ENCODE results near the gene TNRC6C. TPM values are rescaled to one million over a fixed set of nuclear protein-coding genes. Genes with fewer than 3 reads are reported as not detected.

Gene TNRC6C
- total RNA-seq, 1 donor from 2014 or later = 24.6 TPM

DNA sequence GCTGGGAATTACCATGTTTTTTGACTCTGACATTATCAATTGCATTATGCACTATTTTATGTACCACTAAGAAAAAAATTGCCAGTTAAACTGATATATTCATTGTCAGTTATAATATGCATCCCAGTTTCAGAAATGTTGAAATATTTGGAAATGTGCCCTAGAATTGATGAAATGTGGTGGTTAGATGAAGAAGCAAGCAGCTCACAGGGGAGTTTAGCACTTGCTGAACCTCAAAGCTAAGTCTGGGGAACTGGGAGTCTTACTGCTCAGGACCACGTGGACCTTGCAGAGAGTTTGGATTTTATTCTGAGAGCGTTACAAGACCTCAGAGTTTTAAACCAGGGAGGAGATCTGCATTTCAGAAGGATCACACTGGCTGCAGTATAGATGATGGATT, 67.9 kb downstream of the TNRC6C start:
- Mint-ChIP-seq H3K9me3 (no peaks in the 10 kb centered on the region), H3K4me3 (no peak overlapping the region), H3K4me1 (no peaks in the 10 kb centered on the region), H3K27ac (no peak overlapping the region), H3K36me3 (ENCODE audit: low read depth) (peaks cover 10% of the 10 kb centered on the region), H3K27me3 (no peaks in the 10 kb centered on the region)
- ChIA-PET POLR2A (no interaction called here), CTCF (interaction anchor here (0.9 kb wide), 1 partner anchor 13 kb away, joined by 4 read pairs; no protein-coding TSS in a partner anchor)
- no peak for ATAC-seq (ENCODE audit: low read depth)
- DNase-seq = no peak
- intact Hi-C loops (cut with micrococcal nuclease) = no loop called here
- TF ChIP-seq, protein P1, sequence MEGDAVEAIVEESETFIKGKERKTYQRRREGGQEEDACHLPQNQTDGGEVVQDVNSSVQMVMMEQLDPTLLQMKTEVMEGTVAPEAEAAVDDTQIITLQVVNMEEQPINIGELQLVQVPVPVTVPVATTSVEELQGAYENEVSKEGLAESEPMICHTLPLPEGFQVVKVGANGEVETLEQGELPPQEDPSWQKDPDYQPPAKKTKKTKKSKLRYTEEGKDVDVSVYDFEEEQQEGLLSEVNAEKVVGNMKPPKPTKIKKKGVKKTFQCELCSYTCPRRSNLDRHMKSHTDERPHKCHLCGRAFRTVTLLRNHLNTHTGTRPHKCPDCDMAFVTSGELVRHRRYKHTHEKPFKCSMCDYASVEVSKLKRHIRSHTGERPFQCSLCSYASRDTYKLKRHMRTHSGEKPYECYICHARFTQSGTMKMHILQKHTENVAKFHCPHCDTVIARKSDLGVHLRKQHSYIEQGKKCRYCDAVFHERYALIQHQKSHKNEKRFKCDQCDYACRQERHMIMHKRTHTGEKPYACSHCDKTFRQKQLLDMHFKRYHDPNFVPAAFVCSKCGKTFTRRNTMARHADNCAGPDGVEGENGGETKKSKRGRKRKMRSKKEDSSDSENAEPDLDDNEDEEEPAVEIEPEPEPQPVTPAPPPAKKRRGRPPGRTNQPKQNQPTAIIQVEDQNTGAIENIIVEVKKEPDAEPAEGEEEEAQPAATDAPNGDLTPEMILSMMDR (IDR thresholded peaks at IDR 0.05) = no peak

DNA sequence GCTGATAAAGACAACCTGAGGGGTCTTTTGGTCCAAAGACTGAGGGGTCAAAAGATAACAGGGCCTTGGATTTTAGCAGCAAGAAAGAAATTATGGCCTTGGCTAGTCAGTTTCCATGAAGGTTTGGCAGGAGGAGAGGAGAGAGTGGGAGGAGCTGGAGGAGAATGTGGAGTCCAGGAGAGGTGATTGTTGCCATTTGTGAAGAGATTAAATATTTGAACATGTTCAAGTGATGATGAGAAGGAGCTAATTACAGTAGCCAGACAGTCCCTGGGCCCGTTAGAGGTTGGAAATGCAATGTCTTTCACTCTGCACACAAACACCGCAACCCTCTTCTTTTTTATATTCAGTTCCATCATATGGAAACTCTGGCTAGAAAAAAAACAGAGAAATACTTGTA, 68.6 kb downstream of the TNRC6C start:
- no peaks in the 10 kb centered on the region for H3K4me1 Mint-ChIP-seq
- no peak overlapping the region for H3K27ac Mint-ChIP-seq
- ATAC-seq (ENCODE audit: low read depth) = no peak
- H3K9me3 Mint-ChIP-seq = no peaks in the 10 kb centered on the region
- H3K27me3 Mint-ChIP-seq = no peaks in the 10 kb centered on the region
- intact Hi-C loops (cut with micrococcal nuclease) = no loop called here
- peaks cover 18% of the 10 kb centered on the region for H3K36me3 Mint-ChIP-seq (ENCODE audit: low read depth)
- CTCF ChIA-PET = no interaction called here
- POLR2A ChIA-PET = no interaction called here
- no peak overlapping the region for H3K4me3 Mint-ChIP-seq
- no peak for DNase-seq
- TF ChIP-seq, protein P1 (IDR thresholded peaks at IDR 0.05) = no peak

DNA sequence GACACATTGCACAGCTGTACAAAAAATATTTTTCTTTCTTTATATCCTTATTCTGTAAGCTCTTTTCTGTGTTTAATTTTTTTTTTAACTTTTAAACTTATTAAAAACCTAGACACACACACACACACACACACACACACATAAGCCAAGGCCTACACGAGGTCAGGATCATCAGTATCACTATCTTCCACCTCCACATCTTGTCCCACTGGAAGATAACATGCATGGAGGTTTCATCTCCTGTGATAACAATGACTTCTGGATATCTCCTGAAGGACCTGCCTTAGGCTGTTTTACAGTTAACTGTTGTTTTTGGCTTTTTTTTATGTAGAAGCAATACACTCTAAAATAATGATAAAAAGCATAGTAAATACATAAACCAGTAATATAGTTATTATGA, 71.2 kb downstream of the TNRC6C start:
- TF ChIP-seq, protein P1 (IDR thresholded peaks at IDR 0.05) = no peak
- Mint-ChIP-seq H3K27ac (no peak overlapping the region), H3K27me3 (no peaks in the 10 kb centered on the region), H3K9me3 (no peaks in the 10 kb centered on the region), H3K36me3 (ENCODE audit: low read depth) (peaks cover 34% of the 10 kb centered on the region), H3K4me3 (no peak overlapping the region), H3K4me1 (no peaks in the 10 kb centered on the region)
- ATAC-seq (ENCODE audit: low read depth) = no peak
- ChIA-PET POLR2A (no interaction called here), CTCF (interaction anchor here (0.9 kb wide), 1 partner anchor 10 kb away, joined by 4 read pairs; no protein-coding TSS in a partner anchor)
- intact Hi-C loops (cut with micrococcal nuclease) = no loop called here
- DNase-seq = no peak

DNA sequence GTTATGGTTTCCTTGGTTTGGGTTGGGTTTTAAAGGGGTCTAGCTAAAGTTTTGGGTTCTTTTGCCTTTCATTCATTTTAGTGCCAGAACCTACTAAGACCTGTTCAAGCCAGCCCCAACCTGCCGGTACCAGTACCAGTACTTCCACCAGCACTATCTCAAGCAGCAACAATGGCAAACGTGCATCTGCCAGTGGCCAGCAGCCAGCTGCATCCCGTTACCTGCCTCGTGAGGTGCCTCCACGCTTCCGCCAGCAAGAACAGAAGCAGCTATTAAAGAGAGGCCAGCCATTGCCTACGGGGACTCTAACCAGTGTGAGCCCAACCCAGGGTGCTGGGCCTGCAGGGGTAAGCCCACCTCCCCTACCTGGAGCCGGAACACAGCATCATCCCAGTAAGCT, 72.9 kb downstream of the TNRC6C start:
- DNase-seq = no peak
- ATAC-seq (ENCODE audit: low read depth) = no peak
- H3K9me3 Mint-ChIP-seq = no peaks in the 10 kb centered on the region
- intact Hi-C loops (cut with micrococcal nuclease) = no loop called here
- ChIA-PET CTCF (interaction anchor here (0.9 to 1.4 kb wide), 2 partner anchors 17 to 18 kb away, joined by 5 read pairs; no protein-coding TSS in a partner anchor), POLR2A (no interaction called here)
- no peaks in the 10 kb centered on the region for H3K4me1 Mint-ChIP-seq
- H3K27ac Mint-ChIP-seq = no peak overlapping the region
- TF ChIP-seq, protein P1 (IDR thresholded peaks at IDR 0.05) = no peak
- H3K36me3 Mint-ChIP-seq (ENCODE audit: low read depth) = peaks cover 45% of the 10 kb centered on the region
- no peak overlapping the region for H3K4me3 Mint-ChIP-seq
- H3K27me3 Mint-ChIP-seq = no peaks in the 10 kb centered on the region

DNA sequence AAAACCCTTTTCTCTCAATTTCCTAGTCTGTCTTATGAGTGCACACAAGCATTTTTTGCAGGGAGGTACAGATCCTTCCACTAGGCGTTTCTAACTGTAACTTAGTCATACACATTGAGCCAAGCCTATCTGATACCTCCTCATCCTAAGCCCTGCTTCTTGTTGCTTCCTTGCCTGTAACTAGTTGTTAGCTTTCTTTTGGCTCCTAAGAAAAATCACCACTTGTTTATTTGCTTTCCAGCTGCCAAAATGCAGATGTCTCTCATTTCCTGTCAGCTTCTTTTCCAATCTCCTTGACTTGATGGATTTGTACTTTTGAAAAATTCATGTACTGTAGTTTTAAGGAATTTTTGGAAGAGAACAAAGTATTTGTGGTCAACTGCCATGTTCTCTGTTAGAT, 73.7 kb downstream of the TNRC6C start:
- Mint-ChIP-seq H3K4me3 (no peak overlapping the region), H3K36me3 (ENCODE audit: low read depth) (peaks cover 48% of the 10 kb centered on the region), H3K27ac (no peak overlapping the region), H3K4me1 (no peaks in the 10 kb centered on the region), H3K27me3 (no peaks in the 10 kb centered on the region), H3K9me3 (no peaks in the 10 kb centered on the region)
- CTCF ChIA-PET = interaction anchor here (1.4 kb wide), 1 partner anchor 18 kb away, joined by 5 read pairs; no protein-coding TSS in a partner anchor
- ATAC-seq (ENCODE audit: low read depth) (no peak), DNase-seq (no peak)
- TF ChIP-seq, protein P1 (IDR thresholded peaks at IDR 0.05) = no peak
- intact Hi-C loops (cut with micrococcal nuclease) = no loop called here
- POLR2A ChIA-PET = no interaction called here

Data from activated B cell treated with CpG ODN at 0.5 μM for 24 hours (primary cell).